ENCODE results near the gene IGFALS.

Gene IGFALS

DNA sequence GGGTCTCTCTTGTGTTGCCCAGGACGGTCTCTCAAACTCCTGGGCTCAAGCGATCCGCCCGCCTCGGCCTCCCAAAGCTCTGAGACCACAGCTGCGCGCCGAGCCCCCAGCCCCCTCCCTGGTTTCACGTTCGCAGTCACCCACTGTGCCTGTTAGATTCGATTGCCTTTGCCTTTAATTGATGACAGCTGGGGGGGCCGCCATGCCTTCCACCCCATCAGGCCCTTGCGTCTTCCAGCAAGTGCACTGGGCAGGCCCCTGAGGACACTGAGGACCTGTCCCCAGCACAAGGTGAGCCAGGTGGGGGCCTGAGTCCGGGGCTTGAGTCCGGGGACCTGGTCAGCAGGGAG, 3.3 kb downstream of the IGFALS start:
- no peak for DNase-seq
- no peak for ATAC-seq (ENCODE audit: insufficient read depth, low read depth)
- peaks cover 60% of the 10 kb centered on the region for H3K36me3 ChIP-seq (ENCODE audit: insufficient read depth, low read length)
- H3K79me2 ChIP-seq (ENCODE audit: insufficient read depth, low read length), result peaks cover 30% of the 10 kb centered on the region
- no peak overlapping the region for H3K9ac ChIP-seq (ENCODE audit: low read depth, low read length)
- no peaks in the 10 kb centered on the region for H3K9me3 ChIP-seq (ENCODE audit: insufficient read depth, low read length, severe bottlenecking)
- no peaks in the 10 kb centered on the region for H3K27me3 ChIP-seq (ENCODE audit: insufficient read depth, low read length, poor library complexity)
- H3K4me2 ChIP-seq (ENCODE audit: insufficient read depth, low read length), result no peak overlapping the region
- no peak overlapping the region for H2AFZ ChIP-seq (ENCODE audit: low read depth, low read length)
- no peak overlapping the region for H3K4me3 ChIP-seq (ENCODE audit: low read depth in 1 of 2, low read length in 2 of 2)
- peaks cover 62% of the 10 kb centered on the region for H4K20me1 ChIP-seq (ENCODE audit: insufficient read depth, low read length)
- peaks cover 9% of the 10 kb centered on the region for H3K4me1 ChIP-seq (ENCODE audit: insufficient read depth, low read length)
- TF ChIP-seq, protein P1, sequence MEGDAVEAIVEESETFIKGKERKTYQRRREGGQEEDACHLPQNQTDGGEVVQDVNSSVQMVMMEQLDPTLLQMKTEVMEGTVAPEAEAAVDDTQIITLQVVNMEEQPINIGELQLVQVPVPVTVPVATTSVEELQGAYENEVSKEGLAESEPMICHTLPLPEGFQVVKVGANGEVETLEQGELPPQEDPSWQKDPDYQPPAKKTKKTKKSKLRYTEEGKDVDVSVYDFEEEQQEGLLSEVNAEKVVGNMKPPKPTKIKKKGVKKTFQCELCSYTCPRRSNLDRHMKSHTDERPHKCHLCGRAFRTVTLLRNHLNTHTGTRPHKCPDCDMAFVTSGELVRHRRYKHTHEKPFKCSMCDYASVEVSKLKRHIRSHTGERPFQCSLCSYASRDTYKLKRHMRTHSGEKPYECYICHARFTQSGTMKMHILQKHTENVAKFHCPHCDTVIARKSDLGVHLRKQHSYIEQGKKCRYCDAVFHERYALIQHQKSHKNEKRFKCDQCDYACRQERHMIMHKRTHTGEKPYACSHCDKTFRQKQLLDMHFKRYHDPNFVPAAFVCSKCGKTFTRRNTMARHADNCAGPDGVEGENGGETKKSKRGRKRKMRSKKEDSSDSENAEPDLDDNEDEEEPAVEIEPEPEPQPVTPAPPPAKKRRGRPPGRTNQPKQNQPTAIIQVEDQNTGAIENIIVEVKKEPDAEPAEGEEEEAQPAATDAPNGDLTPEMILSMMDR (IDR thresholded peaks at IDR 0.05; ENCODE audit: borderline replicate concordance, extremely low read depth, low read length, poor library complexity, severe bottlenecking), result no peak
- TF ChIP-seq EZH2 (IDR thresholded peaks at IDR 0.05; ENCODE audit: borderline replicate concordance, low read depth, low read length, severe bottlenecking), result no peak
- H3K27ac ChIP-seq (ENCODE audit: low read length), result no peak overlapping the region

DNA sequence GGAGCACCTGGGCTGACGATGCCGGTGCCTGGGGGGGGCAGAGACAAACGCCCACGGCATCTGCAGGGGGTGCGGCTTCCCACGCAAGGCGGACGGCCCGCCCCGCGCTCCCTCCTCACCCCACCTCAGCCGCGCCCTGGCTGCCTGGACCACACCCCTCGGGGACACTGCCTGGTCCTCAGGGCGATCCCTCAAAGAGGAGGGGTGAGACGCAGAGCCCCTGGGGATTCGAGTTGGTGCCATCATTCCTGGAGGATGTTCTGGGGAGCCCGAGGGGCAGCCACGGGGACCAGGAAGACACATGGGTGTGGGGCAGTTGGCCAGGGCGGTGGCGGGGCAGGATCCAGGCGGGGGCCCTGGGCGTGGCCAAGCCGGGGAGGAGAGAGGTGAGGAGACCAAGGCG, 3.9 kb downstream of the IGFALS start:
- H3K4me2 ChIP-seq (ENCODE audit: insufficient read depth, low read length), result no peak overlapping the region
- peaks cover 15% of the 10 kb centered on the region for H3K4me1 ChIP-seq (ENCODE audit: insufficient read depth, low read length)
- no peak overlapping the region for H3K27ac ChIP-seq (ENCODE audit: low read length)
- ATAC-seq (ENCODE audit: insufficient read depth, low read depth), result no peak
- peaks cover 63% of the 10 kb centered on the region for H3K36me3 ChIP-seq (ENCODE audit: insufficient read depth, low read length)
- H3K4me3 ChIP-seq (ENCODE audit: low read depth in 1 of 2, low read length in 2 of 2), result no peak overlapping the region
- TF ChIP-seq, protein P1 (IDR thresholded peaks at IDR 0.05; ENCODE audit: borderline replicate concordance, extremely low read depth, low read length, poor library complexity, severe bottlenecking), result no peak
- TF ChIP-seq EZH2 (IDR thresholded peaks at IDR 0.05; ENCODE audit: borderline replicate concordance, low read depth, low read length, severe bottlenecking), result no peak
- H3K79me2 ChIP-seq (ENCODE audit: insufficient read depth, low read length), result peaks cover 36% of the 10 kb centered on the region
- peaks cover 67% of the 10 kb centered on the region for H4K20me1 ChIP-seq (ENCODE audit: insufficient read depth, low read length)
- DNase-seq, result peak; percentile 5
- H3K27me3 ChIP-seq (ENCODE audit: insufficient read depth, low read length, poor library complexity), result no peaks in the 10 kb centered on the region
- H3K9ac ChIP-seq (ENCODE audit: low read depth, low read length), result no peak overlapping the region
- no peak overlapping the region for H2AFZ ChIP-seq (ENCODE audit: low read depth, low read length)
- H3K9me3 ChIP-seq (ENCODE audit: insufficient read depth, low read length, severe bottlenecking), result no peaks in the 10 kb centered on the region

- Histone ChIP-seq H3K79me2 (ENCODE audit: insufficient read depth, low read length) (peaks cover 45% of the 10 kb centered on the region), H3K27me3 (ENCODE audit: insufficient read depth, low read length, poor library complexity) (no peaks in the 10 kb centered on the region), H4K20me1 (ENCODE audit: insufficient read depth, low read length) (peaks cover 76% of the 10 kb centered on the region), H3K4me2 (ENCODE audit: insufficient read depth, low read length) (no peak overlapping the region), H3K9ac (ENCODE audit: low read depth, low read length) (no peak overlapping the region), H3K36me3 (ENCODE audit: insufficient read depth, low read length) (peaks cover 63% of the 10 kb centered on the region), H3K27ac (ENCODE audit: low read length) (no peak overlapping the region), H3K4me3 (ENCODE audit: low read depth in 1 of 2, low read length in 2 of 2) (no peak overlapping the region), H2AFZ (ENCODE audit: low read depth, low read length) (no peak overlapping the region), H3K4me1 (ENCODE audit: insufficient read depth, low read length) (peaks cover 24% of the 10 kb centered on the region), H3K9me3 (ENCODE audit: insufficient read depth, low read length, severe bottlenecking) (no peaks in the 10 kb centered on the region)
- no peak for TF ChIP-seq EZH2 (IDR thresholded peaks at IDR 0.05; ENCODE audit: borderline replicate concordance, low read depth, low read length, severe bottlenecking)
- TF ChIP-seq, protein P1 (IDR thresholded peaks at IDR 0.05; ENCODE audit: borderline replicate concordance, extremely low read depth, low read length, poor library complexity, severe bottlenecking), result no peak
- DNase-seq (no peak), ATAC-seq (ENCODE audit: insufficient read depth, low read depth) (peak; percentile 18; the same call in 1 of the 3 replicates)
Observed at GRCh38 chr16:1788708-1789100, 4.8 kb downstream of the IGFALS start.
